ENCODE data around the gene ANKS1B. TPM values are rescaled to one million over a fixed set of nuclear protein-coding genes. Genes with fewer than 3 reads are reported as not detected.

The ANKS1B gene
- total and polyA plus RNA-seq, 4 donors, result 0.03 to 3.4 (median 0.53) TPM

GRCh38 chr12:99833397-99833796, 151.3 kb downstream of the ANKS1B start:
- H3K27me3 ChIP-seq (ENCODE audit: control insufficient read depth in 4 of 4, insufficient read depth in 4 of 4, low read length in 3 of 4), result no peaks in the 10 kb centered on the region
- WGBS, result 66% methylated on average over 1 of the region's 1 CpG
- TF ChIP-seq YY1 (IDR thresholded peaks at IDR 0.05) (no peak), TAF1 (conservative IDR thresholded peaks at IDR 0.05) (no peak), FOXA2 (IDR thresholded peaks at IDR 0.05) (no peak), SP1 (IDR thresholded peaks at IDR 0.05) (no peak), EGR1 (IDR thresholded peaks at IDR 0.05; ENCODE audit: low read depth in 2 of 2) (no peak), HNF4G (IDR thresholded peaks at IDR 0.05) (no peak), GABPA (IDR thresholded peaks at IDR 0.05 in 1 of 2, conservative IDR thresholded peaks at IDR 0.05 in 1 of 2) (no peak), ZBTB33 (IDR thresholded peaks at IDR 0.05) (no peak), RXRA (IDR thresholded peaks at IDR 0.05) (no peak), NR2F2 (IDR thresholded peaks at IDR 0.05) (no peak)
- DNase-seq (ENCODE audit: low spot score), result no peak
- no peaks in the 10 kb centered on the region for H3K9me3 ChIP-seq (ENCODE audit: control insufficient read depth in 4 of 4, low read length in 3 of 4)
- H3K36me3 ChIP-seq (ENCODE audit: control insufficient read depth in 4 of 4, insufficient read depth in 3 of 4, low read depth in 1 of 4, low read length in 3 of 4), result no peaks in the 10 kb centered on the region
- H3K4me1 ChIP-seq (ENCODE audit: control insufficient read depth in 4 of 4, insufficient read depth in 4 of 4, low read length in 3 of 4), result no peaks in the 10 kb centered on the region
- H3K27ac ChIP-seq (ENCODE audit: low read depth in 1 of 2, low read length in 2 of 2), result no peak overlapping the region
- H3K4me3 ChIP-seq (ENCODE audit: low read depth in 1 of 3, low read length in 3 of 3), result no peak overlapping the region
- no peak overlapping the region for H3K9ac ChIP-seq (ENCODE audit: low read depth in 1 of 2, low read length in 2 of 2)

GRCh38 chr12:99824900-99825542, 159.7 kb downstream of the ANKS1B start:
- Histone ChIP-seq H3K27ac (ENCODE audit: low read depth in 1 of 2, low read length in 2 of 2) (no peak overlapping the region), H3K9ac (ENCODE audit: low read depth in 1 of 2, low read length in 2 of 2) (no peak overlapping the region), H3K27me3 (ENCODE audit: control insufficient read depth in 4 of 4, insufficient read depth in 4 of 4, low read length in 3 of 4) (no peaks in the 10 kb centered on the region), H3K9me3 (ENCODE audit: control insufficient read depth in 4 of 4, low read length in 3 of 4) (no peaks in the 10 kb centered on the region), H3K4me3 (ENCODE audit: low read depth in 1 of 3, low read length in 3 of 3) (no peak overlapping the region), H3K36me3 (ENCODE audit: control insufficient read depth in 4 of 4, insufficient read depth in 3 of 4, low read depth in 1 of 4, low read length in 3 of 4) (no peaks in the 10 kb centered on the region), H3K4me1 (ENCODE audit: control insufficient read depth in 4 of 4, insufficient read depth in 4 of 4, low read length in 3 of 4) (no peaks in the 10 kb centered on the region)
- no peak for TF ChIP-seq NR2F2 (IDR thresholded peaks at IDR 0.05)
- TF ChIP-seq EGR1 (IDR thresholded peaks at IDR 0.05; ENCODE audit: low read depth in 2 of 2), result no peak
- WGBS, result 79% methylated on average over 8 of the region's 8 CpGs
- DNase-seq (ENCODE audit: low spot score), result no peak

GRCh38 chr12:99822273-99822672, 162.5 kb downstream of the ANKS1B start:
- no peak overlapping the region for H3K27ac ChIP-seq (ENCODE audit: low read depth in 1 of 2, low read length in 2 of 2)
- H3K4me3 ChIP-seq (ENCODE audit: low read depth in 1 of 3, low read length in 3 of 3), result no peak overlapping the region
- no peak for DNase-seq (ENCODE audit: low spot score)
- no peaks in the 10 kb centered on the region for H3K9me3 ChIP-seq (ENCODE audit: control insufficient read depth in 4 of 4, low read length in 3 of 4)
- H3K36me3 ChIP-seq (ENCODE audit: control insufficient read depth in 4 of 4, insufficient read depth in 3 of 4, low read depth in 1 of 4, low read length in 3 of 4), result no peaks in the 10 kb centered on the region
- TF ChIP-seq FOXA2 (IDR thresholded peaks at IDR 0.05) (no peak), HNF4G (IDR thresholded peaks at IDR 0.05) (no peak), TAF1 (conservative IDR thresholded peaks at IDR 0.05) (no peak), HNF4A (conservative IDR thresholded peaks at IDR 0.05) (no peak), EGR1 (IDR thresholded peaks at IDR 0.05; ENCODE audit: low read depth in 2 of 2) (no peak)
- no peaks in the 10 kb centered on the region for H3K27me3 ChIP-seq (ENCODE audit: control insufficient read depth in 4 of 4, insufficient read depth in 4 of 4, low read length in 3 of 4)
- H3K4me1 ChIP-seq (ENCODE audit: control insufficient read depth in 4 of 4, insufficient read depth in 4 of 4, low read length in 3 of 4), result no peaks in the 10 kb centered on the region
- H3K9ac ChIP-seq (ENCODE audit: low read depth in 1 of 2, low read length in 2 of 2), result no peak overlapping the region
